Stimulated activated CD4-positive, alpha-beta T cell treated with anti-CD3 and anti-CD28 coated beads, Interleukin-4, amount 100 ng/mL, for 1 hour (primary cell): Measurements from ENCODE around the gene OR51B6.
"Not testable (repeated sequence)": the region's sequence is repeated elsewhere in the genome, so short reads cannot be mapped to it uniquely, and the experiment has no call there.

Experiments
- DNase-seq: peaks from one replicate; pipeline ENCODE4 v3.0.0-alpha.2; 2020

OR51B6 gene, protein sequence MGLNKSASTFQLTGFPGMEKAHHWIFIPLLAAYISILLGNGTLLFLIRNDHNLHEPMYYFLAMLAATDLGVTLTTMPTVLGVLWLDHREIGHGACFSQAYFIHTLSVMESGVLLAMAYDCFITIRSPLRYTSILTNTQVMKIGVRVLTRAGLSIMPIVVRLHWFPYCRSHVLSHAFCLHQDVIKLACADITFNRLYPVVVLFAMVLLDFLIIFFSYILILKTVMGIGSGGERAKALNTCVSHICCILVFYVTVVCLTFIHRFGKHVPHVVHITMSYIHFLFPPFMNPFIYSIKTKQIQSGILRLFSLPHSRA

DNA sequence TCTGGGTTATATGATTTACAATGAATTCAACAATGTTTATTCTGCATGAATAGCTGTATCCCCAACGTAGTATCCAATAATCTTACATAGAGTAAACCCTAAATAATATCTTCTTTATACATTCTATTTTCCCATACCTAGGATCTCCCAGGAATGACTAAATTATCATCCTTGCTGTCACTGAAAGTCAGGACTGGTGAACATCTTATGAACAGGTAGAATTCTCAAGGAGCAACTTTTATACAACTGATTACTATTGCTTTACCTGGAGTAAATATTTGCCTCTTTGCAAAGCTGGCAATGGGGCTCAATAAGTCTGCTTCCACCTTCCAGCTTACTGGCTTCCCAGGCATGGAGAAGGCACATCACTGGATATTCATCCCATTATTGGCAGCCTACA lies at the start of gene OR51B6:
OR51B6 (plus strand) TSS at position 301 of the 400 bp plus-strand sequence; CDS start at position 301, 0 bp downstream.
- DNase-seq = no peak

DNA sequence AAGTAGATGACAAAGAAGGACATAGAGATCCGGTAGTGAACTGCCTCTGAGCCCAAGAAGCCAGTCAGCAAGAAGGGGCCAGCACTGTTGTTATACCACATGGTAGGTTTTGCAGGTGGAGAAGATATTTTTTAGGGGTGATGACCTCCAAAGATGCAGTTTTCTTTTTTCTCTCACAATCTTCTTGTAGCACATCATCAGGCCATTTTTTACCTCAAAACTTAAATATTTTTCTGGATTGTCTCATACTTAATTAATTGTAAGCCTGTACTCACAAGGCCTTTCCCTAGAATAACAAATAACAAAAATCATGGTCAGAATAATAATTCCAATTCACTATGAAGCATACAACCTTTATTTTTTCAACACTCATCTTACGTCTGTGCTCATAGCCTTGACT lies 49.5 kb upstream of the OR51B6 start, which contains the start of gene OR51B4:
OR51B4 (minus strand) TSS at position 101 of the 400 bp plus-strand sequence; CDS start at position 101, 0 bp downstream.
- DNase-seq = no peak

DNA sequence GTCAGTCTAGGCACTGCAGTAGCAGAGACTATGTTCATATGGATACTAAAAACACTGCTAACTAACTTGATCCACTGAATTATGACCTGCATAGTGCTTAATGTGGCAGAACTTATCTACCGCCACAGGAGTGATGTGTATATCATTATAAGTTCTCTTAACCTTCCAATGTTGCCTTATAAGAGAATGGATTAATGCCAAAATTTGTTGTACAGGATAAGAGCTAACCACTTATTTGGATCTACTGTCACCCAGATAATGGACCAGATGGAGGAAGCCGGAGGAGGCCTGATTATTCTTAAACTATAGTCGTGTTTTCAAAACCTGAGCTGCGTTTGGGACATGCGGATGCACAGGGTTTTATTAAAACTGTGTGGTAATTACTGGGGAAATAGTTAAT lies 47.7 kb upstream of the OR51B6 start:
- DNase-seq = no peak

DNA sequence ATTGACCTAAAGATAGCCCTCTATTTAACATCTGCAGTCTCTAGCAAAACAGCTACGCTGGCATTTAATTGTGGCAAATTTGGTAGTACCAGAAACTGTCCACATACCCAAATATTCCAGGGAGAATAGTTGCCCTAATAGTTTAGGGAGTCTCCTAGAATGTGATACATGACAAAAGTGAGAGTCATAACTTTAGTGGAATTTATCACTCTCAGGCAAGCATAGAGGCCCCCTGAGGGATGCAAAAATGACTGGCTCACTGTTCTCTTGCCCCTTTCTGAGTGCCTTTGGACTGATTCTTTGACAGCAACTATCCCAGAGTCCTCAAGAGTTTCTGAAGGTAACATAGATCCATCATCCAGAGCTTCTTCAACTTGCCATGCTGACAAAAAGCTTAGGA lies 47.3 kb upstream of the OR51B6 start:
- no peak for DNase-seq

DNA sequence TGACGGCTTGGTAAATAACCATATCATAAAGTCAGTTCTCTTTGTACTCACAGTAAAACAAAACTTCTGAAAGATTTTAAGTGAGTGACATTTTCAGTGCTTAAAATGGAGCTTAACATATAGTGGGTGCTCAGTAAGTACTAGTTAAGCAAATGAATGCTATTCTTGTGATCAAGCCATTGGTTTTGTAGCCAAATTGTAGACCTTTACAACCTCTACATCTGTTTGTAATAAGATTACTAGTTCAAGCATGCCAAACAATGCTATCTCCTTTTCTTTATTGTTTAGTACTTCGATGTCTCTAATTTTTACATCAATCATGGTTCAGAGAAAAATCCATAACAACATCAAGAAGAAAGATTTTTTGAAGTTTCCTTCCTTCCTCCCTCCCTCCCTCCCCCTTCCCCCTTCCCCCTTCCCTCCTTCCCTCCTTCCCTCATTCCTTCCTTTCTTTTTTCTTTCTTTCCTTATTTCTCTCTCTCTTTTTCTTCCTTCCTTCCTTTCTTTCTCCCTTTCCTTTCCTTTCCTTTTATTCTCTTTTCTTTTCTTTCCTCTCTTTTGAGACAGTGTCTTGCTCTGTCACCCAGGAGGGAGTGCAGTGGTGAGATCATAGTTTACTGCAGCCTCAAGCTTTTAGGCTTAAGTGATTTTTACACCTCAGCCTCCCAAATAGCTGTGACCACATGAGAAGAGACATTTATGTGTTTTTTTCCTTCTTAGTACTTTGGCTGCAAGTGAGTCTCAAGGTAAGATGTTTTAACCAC lies 43.9 kb upstream of the OR51B6 start:
- DNase-seq = no peak

DNA sequence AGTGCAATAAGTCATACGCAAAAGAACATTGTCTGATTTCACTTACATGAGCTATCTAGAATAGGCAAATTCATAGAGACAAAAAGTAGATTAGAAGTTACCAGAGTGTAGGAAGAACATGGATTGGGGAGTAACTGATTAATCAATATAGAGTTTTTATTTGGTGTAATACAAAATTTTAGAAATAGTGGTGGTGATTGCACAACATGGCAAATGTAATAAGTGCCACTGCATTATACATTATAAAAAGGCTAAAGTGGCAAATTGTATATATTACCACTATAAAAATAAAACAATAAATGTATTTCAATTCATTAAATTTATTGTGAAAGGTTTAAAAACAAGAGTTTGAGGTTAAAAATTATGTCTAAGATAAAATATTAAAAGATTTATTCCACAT lies 40.9 kb upstream of the OR51B6 start:
- no peak for DNase-seq

DNA sequence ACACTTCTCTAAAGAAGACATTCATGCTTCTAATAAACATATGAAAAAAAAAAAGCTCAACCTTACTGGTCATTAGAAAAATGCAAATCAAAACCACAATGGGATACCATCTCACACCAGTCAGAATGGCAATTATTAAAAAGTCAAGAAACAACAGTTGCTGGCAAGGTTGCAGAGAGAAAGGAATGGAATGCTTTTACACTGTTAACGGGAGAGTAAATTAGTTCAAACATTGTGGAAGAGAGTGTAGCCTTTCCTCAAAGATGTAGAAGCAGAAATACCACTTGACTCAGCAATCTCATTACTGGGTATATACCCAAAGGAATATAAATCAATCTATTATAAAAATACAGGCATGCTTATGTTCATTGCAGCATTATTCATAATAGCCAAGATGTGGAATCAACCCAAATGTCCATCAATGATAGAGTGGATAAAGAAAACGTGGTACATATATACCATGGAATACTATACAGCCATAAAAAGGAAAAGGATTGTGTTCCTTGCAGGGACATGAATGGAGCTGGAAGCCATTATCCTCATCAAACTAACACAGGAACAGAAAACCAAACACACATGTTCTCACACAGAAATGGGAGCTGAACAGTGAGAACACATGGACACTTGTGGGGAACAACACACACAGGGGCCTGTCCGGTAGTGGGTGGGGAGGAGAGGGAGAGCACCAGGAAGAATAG lies 37.8 kb upstream of the OR51B6 start:
- DNase-seq = not testable (repeated sequence)

DNA sequence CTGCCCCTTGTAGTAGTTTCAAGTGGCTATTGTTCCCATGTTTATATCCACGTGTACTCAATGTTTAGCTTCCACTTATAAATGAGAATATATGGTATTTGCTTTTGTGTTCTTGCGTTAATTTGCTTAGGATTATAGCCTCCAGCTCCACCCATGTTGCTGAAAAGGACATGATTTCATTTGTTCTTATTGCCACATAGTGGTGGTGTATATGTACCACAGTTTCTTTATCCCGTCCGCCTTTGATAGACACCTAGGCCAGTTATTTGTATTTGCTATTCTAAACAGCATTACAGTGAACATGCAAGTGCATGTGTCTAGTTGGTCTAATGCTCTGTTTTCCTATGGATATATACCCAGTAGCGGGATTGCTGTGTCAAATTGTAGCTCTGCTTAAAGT lies 34.0 kb upstream of the OR51B6 start:
- DNase-seq = no peak

DNA sequence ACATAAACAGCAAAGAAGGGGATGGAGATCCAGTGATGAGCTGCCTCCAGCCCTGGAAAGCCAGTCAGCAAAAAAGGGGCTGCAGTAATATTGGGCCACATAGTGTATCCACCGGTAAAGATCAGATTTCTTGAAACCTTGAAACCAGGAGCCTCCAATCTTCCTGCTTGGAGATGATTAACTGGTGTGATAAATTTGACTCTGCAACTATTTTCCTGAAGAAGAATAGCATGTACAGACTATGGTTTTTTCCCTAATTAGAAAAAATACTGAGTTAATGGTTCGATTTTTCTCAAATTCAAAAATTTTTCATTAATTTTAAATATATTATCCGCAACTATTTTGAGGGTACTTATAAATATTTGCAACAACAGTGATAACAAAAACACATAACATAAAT lies 27.1 kb upstream of the OR51B6 start, which contains the start of gene OR51B2:
OR51B2 (minus strand) TSS at position 101 of the 400 bp plus-strand sequence; CDS start at position 101, 0 bp downstream.
- no peak for DNase-seq

DNA sequence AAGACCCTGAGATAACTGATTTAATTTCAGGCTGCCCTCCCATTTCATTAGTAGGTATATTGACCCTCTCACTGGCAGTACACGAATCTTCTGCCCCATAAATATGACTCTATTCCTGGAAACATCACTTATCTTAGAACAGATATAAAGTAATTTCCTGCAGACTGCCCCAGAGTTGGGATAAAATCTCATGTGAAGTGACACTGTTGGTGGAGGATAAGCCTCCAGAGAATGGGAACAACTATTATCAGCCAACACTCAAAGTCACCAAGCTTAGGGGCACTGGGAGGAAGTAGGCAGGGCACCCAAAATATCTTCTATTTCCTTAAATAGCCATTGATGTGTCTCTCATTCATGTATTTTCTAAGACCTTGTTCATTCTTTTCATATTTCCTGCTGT lies 16.1 kb upstream of the OR51B6 start:
- no peak for DNase-seq

DNA sequence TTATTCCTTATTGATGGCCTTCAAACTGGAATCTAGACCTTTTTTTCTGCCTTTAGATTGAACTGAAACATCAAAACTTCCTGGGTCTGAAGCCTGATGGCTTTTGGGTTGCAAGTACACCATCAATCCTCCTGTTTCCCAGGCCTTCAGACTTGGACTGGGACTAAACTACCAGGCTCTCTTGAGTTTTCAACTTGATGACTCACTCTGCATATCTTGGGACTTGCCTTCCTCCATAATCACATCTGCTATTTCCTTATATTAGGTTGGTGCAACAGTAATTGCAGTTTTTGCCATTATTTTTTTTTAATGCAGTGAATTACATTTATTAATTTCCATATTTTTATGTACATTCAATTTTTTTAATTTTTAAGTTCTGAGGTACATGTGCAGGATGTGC lies 15.0 kb upstream of the OR51B6 start:
- DNase-seq = no peak

DNA sequence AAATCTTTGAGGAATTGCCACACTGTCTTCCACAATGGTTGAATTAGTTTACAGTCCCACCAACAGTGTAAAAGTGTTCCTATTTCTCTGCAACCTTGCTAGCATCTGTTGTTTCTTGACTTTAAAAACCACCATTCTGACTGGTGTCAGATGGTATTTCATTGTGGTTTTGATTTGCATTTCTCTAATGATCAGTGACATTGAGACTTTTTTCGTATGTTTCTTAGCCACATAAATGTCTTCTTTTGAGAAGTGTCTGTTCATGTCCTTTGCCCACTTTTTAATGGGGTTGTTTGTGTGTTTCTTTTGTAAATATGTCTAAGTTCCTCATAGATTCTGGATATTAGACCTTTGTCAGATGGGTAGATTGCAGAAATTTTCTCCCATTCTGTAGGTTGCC lies 14.1 kb upstream of the OR51B6 start:
- not testable (repeated sequence) for DNase-seq

DNA sequence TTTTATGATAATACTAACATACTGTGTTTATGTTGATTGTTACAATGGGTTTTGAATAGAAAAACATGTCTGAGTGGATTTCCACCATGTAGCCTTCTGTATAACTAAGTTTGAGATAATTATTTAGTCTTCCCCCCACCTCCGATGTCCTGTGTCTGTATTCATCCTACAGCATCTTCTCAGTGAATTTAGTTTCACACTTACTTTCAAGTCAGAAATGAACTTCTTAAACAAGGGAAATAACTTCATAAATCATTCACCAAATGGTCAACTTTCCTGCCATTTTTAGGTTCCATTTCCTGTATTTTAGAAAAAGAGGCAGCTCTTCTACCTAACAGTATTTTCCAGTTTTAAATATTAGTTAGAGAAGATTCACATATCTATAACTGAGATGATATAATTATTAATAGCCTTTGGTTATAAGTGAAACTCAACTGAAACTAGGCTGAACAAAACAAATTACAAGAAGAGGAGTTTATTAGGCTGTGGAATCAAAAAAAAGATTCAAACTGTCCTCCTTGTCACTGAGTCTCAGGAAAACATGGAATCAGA lies 11.5 kb upstream of the OR51B6 start:
- no peak for DNase-seq

DNA sequence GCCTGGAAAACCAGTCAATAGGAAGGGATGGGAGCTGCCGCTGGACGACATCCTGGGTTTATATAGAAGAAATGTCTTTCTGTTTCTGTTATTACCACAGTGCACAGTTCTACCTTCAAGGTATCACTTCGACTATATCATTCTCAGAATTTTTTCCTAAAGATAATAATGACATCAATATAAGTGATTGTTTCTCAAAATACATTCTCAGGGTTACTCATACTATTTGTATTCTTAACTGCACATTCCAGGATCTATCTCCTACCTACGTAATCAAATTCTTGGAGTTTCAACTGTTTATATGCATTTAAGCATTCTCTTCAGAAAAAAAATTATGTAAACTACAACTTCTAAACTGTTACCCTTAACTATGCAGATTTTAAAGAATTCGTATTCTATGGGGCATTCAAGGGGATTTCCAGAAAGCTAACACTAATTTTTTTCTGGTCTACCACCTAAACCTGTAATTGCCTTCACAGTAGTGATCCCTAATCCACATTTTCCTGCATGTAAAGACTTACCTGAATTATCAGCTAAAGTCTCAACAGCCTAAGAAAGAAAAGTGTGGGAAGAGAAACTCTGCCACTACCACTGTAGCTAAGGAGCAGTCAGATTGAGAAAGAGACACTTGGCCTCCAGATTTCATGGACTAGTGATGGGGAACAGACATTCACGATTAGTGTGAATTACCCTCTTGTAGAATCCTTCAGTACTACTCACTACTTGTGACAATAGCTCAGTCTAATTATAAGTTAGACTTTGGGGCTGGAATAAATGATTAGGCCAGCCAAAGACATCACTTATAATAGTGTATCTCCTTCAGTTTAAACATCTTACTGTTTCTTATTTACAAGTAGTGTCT lies 7.6 kb upstream of the OR51B6 start, which contains the start of gene OR51B5:
OR51B5 (minus strand) TSS at position 51 of the 862 bp plus-strand sequence; CDS start at position 51, 0 bp downstream.
- DNase-seq = no peak

DNA sequence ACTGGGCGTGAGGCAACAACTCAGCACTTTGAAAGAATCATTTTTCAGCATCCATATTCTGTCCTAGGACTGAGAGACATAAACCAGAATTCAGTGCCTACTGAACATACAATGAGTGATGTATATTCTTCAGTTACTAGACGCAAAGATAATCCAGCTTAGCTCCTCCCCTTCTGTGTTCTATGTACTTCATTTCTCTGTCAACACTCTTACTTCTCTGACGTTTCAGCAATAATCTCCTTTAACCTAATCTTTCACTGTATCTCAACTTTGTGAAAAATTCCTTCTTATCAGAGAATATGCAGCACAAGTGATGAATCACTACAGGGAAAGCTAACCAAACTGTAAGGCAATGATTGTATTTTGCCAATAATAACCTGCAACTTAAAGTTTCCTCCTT lies 5.5 kb upstream of the OR51B6 start:
- no peak for DNase-seq

DNA sequence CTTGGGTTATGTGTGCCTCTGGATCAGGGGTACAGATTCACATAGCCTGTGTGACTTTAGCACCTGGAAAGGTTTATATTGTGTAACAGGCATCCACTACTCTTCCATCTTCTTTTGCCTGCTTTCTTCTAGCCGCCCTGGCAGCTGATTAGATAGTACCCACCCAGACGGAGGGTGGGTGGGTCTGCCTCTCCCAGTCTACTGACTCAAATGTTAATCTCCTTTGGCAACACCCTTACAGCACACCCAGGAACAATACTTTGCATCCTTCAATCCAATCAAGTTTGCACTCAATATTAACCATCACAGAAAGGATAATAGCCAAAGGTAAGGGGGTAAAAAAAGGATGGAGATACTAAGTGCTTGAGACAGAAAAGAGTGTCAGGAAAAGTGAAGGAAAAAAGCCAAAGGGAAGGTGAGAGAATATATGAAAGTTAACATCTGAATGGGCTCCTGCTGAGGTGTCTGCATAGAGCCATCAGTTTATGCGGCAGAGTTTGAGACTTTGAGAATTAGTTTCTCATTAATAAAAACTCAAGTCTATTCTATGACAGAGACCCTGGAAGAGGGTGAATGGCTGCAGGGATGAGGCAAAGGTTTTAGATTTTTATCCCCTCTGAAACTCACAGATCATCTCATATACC lies 2.6 kb upstream of the OR51B6 start:
- no peak for DNase-seq

DNA sequence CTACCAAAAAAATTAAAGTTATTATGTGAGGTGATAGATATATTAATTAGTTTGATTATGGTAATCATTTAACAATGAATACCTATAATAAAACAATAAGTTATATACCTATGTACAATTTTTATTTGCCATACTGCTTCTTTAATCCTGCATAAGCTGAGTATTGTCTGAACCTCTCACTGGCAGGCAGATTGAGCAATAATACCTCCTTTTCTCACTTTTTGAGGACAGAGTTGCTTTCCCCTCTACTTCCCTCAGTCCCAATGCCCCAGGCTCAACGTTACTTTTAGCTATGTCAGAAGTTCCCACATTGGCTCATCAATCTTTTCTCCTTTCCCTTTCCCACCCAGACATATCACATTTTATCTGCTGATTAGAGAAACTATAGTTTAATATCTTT lies 1.8 kb upstream of the OR51B6 start:
- no peak for DNase-seq

DNA sequence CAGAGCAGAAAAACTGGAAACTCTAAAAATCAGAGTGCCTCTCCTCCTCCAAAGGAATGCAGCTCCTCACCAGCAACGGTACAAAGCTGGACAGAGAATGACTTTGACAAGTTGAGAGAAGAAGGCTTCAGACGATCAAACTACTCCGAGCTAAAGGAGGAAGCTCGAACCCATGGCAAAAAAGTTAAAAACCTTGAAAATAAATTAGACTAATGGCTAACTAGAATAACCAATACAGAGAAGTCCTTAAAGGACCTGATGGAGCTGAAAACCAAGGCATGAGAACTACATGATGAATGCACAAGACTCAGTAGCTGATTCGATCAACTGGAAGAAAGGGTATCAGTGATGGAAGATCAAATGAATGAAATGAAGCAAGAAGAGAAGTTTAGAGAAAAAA lies 4.7 kb downstream of the OR51B6 start:
- DNase-seq = not testable (repeated sequence)

DNA sequence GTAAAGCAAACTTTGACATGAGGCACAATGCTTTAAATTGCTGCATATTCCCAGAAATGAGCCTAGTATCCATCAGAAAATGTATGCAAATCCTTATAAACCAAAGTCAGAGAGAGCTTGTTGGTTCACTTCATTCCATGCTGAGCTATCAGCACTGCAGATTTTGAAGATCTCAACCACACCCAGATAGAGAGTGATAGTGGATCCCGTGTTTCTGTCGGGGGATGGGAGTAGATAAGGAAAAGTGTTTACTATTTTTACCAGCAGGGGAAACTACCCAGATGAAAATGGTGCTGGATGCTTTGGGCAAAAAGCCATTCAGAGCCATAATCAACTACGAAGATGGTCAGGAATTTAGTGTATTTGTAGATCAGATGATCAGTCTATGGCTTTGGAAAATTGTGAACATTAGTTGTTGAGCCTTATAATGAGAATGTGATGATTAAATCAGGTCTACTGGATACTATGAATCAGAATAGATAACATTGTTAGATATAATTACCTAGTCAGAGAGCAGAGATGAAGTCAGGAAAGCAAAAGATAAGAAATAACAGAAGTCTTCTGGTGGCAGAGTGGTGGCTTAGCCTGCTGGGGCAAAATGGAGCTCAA lies 10.8 kb downstream of the OR51B6 start:
- no peak for DNase-seq

DNA sequence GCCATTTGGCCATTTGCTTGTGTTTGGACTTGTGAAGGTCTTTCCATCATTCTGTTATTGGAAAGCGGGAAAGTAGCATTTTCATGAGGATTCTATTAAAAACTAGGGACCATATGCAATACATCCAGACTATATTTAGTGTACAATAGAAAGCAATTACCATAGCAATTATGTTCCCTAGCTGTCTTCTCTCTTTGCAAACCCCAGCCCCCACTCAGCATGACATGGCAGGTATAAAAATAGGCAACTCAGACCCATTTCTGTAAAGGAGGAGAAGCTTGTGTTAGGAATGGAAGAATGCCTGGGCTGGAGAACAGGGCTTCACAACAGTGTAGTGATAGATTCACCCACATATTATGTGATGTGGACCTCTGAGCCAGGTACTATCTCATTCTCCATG lies 12.4 kb downstream of the OR51B6 start:
- DNase-seq = no peak

DNA sequence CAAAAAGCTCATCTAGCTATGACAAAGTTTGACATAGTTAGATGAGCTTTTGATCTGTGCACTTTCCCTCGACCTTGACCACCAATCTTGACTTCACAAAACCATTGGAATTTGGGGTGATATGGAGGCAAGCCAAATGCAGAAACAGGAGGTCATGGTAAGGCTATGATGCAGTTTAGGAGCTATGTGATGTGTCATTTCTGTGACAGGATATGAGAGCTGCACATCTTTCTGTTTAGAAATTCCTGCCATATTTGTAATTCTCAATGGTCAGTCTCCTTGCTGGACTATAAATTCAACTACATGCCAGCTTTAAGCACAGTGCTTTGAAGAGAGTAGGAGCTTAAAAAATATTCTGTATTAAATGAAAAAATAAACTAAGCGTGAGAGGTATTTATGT lies 12.9 kb downstream of the OR51B6 start:
- no peak for DNase-seq
